ENCODE measurements around the gene TECTB. TPM values are rescaled to one million over a fixed set of nuclear protein-coding genes. Genes with fewer than 3 reads are reported as not detected.
A peak's percentile ranks its signal among the peaks of the same experiment; 100 is the strongest.

The TECTB gene
- total and polyA plus RNA-seq, 5 donors, result not detected

DNA sequence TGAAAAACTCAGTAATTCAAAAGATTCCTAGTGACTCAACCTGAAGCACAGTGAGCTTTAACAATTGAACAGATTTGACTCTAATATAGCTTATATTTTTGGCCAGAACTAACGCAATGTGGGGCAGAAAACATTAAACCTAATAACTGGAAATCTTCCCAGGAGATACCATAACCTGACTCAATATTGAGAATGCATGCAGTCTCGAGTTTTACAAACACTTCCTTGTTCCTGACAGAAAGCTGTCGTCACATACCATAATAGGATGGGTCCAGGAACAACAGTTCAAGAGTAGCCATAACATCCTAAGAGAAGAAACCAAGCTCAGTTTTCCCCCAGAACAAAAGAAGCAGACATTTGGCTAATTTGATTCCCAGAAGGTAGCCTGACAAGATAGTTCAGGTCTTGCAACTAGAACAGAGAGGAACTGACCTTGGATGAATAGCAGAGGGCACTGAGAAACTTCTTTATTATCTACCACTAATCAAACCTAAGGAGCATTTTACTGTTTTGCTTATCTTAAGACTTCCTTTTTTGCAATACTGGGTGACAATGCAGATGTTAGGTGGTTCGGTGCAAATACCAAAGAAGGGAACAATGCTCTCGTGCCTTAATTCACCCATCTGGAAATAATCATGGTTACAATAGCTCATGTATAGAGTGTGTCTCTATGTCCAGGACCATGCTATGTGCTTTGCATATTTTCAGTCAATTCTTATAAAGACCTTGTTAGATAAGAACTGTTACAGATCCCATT is 52.1 kb downstream of the TECTB start:
- Histone ChIP-seq H3K4me3 (ENCODE audit: low read length) (no peak overlapping the region), H3K9me3 (ENCODE audit: control insufficient read depth, low read length) (no peaks in the 10 kb centered on the region), H3K27me3 (ENCODE audit: control insufficient read depth, insufficient read depth) (no peaks in the 10 kb centered on the region), H3K27ac (ENCODE audit: low read length) (no peak overlapping the region), H3K4me1 (ENCODE audit: control insufficient read depth, insufficient read depth, low read length) (no peaks in the 10 kb centered on the region)
- no peak for DNase-seq
- intact Hi-C loops (cut with DNase I), result loop anchor here in 1 of 4 donors (10.0 kb wide), 1 partner anchor 90 kb away; no protein-coding TSS in a partner anchor
- no peak for ATAC-seq
- 34% methylated on average over 5 of the region's 5 CpGs for WGBS

DNA sequence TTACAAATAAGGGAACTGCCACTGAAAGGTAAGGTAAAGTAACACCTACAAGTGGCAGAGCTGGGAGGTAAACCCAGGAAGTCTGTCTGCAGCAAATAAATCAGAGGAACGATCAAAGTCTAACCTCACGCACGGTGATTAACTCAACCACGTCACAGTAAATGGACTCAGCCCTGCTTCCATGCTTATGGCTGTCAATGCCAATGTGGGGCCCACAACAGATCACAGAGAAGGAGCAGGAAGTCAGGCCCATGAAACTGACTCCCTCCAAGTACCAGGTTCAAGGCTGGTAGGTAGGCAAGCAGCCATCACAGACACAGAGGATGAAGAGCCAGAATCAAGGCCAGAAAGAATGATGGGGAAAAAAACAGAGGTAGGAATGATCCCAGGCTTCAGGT is 52.7 kb downstream of the TECTB start:
- intact Hi-C loops (cut with DNase I), result loop anchor here in 1 of 4 donors (10.0 kb wide), 1 partner anchor 89 kb away; no protein-coding TSS in a partner anchor
- H3K27ac ChIP-seq (ENCODE audit: low read length), result no peak overlapping the region
- H3K9me3 ChIP-seq (ENCODE audit: control insufficient read depth, low read length), result no peaks in the 10 kb centered on the region
- no peak for ATAC-seq
- no peak for DNase-seq
- no peaks in the 10 kb centered on the region for H3K27me3 ChIP-seq (ENCODE audit: control insufficient read depth, insufficient read depth)
- H3K4me3 ChIP-seq (ENCODE audit: low read length), result no peak overlapping the region
- H3K4me1 ChIP-seq (ENCODE audit: control insufficient read depth, insufficient read depth, low read length), result no peaks in the 10 kb centered on the region
- 82% methylated on average over 4 of the region's 4 CpGs for WGBS

DNA sequence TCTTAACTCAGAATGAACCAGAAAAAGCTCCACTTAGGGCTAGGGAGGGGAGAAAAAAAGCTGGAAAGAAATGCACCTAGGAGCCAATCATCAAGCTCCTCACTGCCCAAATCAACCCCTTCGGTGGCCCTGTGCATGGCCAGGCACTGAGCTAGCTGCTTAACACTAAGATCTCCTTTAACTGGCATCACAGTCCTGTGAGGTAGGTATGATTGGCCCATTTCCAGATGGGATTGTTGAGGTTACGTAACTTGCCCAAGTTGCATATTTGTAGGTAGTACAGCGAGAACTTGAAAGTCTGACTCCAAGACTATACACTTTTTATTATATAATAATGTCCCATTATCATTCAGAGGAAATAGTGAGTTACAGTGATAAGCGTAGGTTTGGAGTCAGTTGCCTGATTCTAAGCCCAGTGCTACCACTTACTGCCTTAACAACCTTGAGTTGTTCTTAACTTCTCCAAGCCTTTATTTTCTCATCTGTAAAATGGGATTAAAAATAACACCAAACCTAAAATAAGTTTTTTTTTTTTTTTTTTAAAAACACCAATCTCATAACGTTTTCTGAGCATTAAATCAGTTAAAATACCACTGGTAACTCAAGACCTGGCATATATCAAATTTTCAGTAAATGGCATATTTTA is 53.5 kb downstream of the TECTB start:
- ATAC-seq (no peak), DNase-seq (no peak)
- intact Hi-C loops (cut with DNase I), result loop anchor here in 1 of 4 donors (10.0 kb wide), 1 partner anchor 88 kb away; no protein-coding TSS in a partner anchor
- H3K4me1 ChIP-seq (ENCODE audit: control insufficient read depth, insufficient read depth, low read length), result no peaks in the 10 kb centered on the region
- 77% methylated on average over 5 of the region's 5 CpGs for WGBS
- H3K27me3 ChIP-seq (ENCODE audit: control insufficient read depth, insufficient read depth), result no peaks in the 10 kb centered on the region
- H3K27ac ChIP-seq (ENCODE audit: low read length), result no peak overlapping the region
- H3K9me3 ChIP-seq (ENCODE audit: control insufficient read depth, low read length), result no peaks in the 10 kb centered on the region
- H3K4me3 ChIP-seq (ENCODE audit: low read length), result no peak overlapping the region

DNA sequence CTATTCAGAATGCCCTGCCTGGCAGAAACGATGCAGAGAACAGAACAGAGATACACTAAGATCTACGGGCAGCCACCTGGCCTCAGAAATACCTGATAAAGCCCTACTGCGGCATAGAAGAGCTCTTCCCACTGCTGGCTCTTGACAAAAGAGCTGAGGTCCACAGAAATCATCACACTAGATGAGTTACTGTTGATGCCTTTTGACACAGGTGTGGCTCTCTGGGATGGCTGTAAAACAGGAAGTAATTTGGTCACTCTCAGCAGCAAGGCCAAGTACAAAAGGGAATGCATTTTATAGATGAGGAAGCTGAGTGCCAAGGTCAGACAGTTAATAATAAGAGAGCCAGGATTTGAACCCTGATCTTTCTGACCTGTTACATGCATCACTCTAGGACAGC is 55.8 kb downstream of the TECTB start:
- no peaks in the 10 kb centered on the region for H3K9me3 ChIP-seq (ENCODE audit: control insufficient read depth, low read length)
- 85% methylated on average over 3 of the region's 3 CpGs for WGBS
- no peaks in the 10 kb centered on the region for H3K4me1 ChIP-seq (ENCODE audit: control insufficient read depth, insufficient read depth, low read length)
- no peaks in the 10 kb centered on the region for H3K27me3 ChIP-seq (ENCODE audit: control insufficient read depth, insufficient read depth)
- H3K4me3 ChIP-seq (ENCODE audit: low read length), result no peak overlapping the region
- H3K27ac ChIP-seq (ENCODE audit: low read length), result no peak overlapping the region
- ATAC-seq (no peak), DNase-seq (no peak)
- intact Hi-C loops (cut with DNase I), result loop anchor here in 1 of 4 donors (10.0 kb wide), 1 partner anchor 86 kb away; no protein-coding TSS in a partner anchor

DNA sequence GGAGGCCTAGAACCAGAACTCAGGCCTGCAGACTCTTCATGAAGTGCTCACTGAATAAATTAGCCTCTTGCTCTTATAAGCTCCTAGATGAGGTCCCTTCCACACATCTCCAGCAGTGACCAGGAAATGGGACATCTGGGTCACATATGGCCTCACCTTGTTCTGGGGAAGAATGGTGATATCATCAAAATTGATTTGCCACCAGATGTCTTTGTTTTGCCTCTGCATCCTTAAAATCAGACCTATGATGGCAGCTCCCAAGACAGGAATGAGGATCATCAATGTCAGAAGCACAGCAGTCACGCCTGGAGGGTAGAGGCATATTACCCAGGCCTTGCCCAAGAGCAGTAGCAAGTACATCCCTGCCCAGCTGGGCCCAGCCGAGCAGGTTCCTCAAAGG is 57.4 kb downstream of the TECTB start:
- Histone ChIP-seq H3K4me3 (ENCODE audit: low read length) (no peak overlapping the region), H3K9me3 (ENCODE audit: control insufficient read depth, low read length) (no peaks in the 10 kb centered on the region), H3K27ac (ENCODE audit: low read length) (no peak overlapping the region), H3K4me1 (ENCODE audit: control insufficient read depth, insufficient read depth, low read length) (no peaks in the 10 kb centered on the region), H3K27me3 (ENCODE audit: control insufficient read depth, insufficient read depth) (no peaks in the 10 kb centered on the region)
- intact Hi-C loops (cut with DNase I), result no loop called here
- WGBS, result 86% methylated on average over 2 of the region's 2 CpGs
- DNase-seq (no peak), ATAC-seq (no peak)

DNA sequence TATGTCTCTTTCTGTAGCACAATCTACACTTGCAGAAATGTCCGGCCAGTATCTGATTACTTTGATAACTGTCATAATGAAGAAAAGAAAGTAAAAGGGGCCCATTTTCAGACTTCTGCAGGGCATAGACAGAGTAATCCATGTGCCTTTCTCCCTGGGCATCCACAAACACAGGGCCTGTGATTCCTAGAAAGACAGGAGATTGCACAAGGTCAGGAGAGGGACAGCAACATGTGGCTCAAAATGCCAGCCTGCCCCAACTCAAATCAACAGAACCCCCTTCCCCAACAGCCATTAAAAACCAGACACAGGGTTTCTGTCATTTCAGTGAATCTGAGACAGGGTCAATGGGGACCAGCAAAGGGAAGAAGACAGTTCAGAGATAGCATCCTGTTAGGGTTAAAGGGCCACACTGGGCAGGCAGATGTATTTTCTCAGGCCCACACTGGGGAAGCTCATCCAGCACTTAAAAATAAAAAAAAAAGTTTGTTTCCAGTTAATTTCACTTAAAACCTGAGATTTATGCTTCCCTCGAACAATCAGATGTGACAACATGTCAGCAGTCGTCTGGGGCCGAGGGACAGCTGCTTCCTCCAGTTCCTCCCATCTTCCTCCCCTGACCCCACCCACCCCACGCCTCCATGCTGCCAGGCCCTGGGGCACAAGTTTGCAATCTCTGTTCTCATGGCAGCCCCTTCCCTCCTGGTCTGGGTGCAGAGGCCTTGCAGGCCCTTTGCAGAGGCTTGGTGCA is 60.0 kb downstream of the TECTB start:
- Histone ChIP-seq H3K4me1 (ENCODE audit: control insufficient read depth, insufficient read depth, low read length) (no peaks in the 10 kb centered on the region), H3K9me3 (ENCODE audit: control insufficient read depth, low read length) (no peaks in the 10 kb centered on the region), H3K4me3 (ENCODE audit: low read length) (no peak overlapping the region), H3K27ac (ENCODE audit: low read length) (no peak overlapping the region), H3K27me3 (ENCODE audit: control insufficient read depth, insufficient read depth) (no peaks in the 10 kb centered on the region)
- ATAC-seq, result no peak
- intact Hi-C loops (cut with DNase I), result no loop called here
- no peak for DNase-seq
- 50% methylated on average over 5 of the region's 5 CpGs for WGBS

DNA sequence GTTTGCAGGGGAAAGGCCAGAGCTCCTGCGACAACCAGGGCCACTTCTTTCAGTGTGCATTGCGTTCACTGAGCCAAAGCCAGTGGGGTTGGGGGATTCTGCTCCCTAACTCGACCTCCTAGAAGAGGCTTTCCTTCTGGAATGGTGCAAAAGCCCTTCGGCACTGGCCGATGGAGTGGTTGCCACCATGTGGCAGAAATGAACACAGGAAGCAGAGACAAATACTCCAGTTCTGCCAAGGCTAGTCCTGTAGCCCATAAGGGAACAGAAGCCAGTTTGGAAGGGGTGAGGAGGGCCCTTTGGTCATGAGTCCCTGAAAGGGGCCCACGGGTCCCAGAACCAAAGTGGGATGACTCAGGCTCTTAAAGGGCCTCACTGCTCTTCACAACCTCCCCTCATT is 61.1 kb downstream of the TECTB start:
- Histone ChIP-seq H3K27ac (ENCODE audit: low read length) (no peak overlapping the region), H3K27me3 (ENCODE audit: control insufficient read depth, insufficient read depth) (no peaks in the 10 kb centered on the region), H3K4me3 (ENCODE audit: low read length) (no peak overlapping the region), H3K4me1 (ENCODE audit: control insufficient read depth, insufficient read depth, low read length) (no peaks in the 10 kb centered on the region), H3K9me3 (ENCODE audit: control insufficient read depth, low read length) (no peaks in the 10 kb centered on the region)
- WGBS, result 81% methylated on average over 6 of the region's 6 CpGs
- DNase-seq (no peak), ATAC-seq (peak in 1 of 2 donors; percentile 38)
- intact Hi-C loops (cut with DNase I), result no loop called here

DNA sequence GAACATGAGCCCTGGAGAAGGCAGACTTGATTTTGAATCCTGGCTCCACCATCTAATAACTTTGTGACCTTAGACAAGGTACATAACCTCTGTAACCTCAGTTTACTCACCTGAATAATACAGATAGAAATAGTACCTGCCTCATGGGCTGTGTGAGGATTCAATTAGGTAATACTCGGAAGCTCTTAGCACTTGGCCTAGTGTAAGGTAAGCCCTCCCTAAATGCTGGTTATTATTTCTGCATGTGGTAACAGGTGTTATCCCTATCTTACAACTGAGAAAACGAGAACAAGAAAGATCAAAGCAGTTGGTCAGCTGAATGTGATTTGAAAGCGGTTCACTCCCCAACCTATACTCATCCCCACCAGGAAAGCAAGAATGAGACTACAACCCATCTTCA is 62.0 kb downstream of the TECTB start:
- no peak overlapping the region for H3K4me3 ChIP-seq (ENCODE audit: low read length)
- 83% methylated on average over 3 of the region's 3 CpGs for WGBS
- no peak for ATAC-seq
- no peaks in the 10 kb centered on the region for H3K9me3 ChIP-seq (ENCODE audit: control insufficient read depth, low read length)
- H3K27me3 ChIP-seq (ENCODE audit: control insufficient read depth, insufficient read depth), result no peaks in the 10 kb centered on the region
- intact Hi-C loops (cut with DNase I), result no loop called here
- no peak for DNase-seq
- no peaks in the 10 kb centered on the region for H3K4me1 ChIP-seq (ENCODE audit: control insufficient read depth, insufficient read depth, low read length)
- no peak overlapping the region for H3K27ac ChIP-seq (ENCODE audit: low read length)

DNA sequence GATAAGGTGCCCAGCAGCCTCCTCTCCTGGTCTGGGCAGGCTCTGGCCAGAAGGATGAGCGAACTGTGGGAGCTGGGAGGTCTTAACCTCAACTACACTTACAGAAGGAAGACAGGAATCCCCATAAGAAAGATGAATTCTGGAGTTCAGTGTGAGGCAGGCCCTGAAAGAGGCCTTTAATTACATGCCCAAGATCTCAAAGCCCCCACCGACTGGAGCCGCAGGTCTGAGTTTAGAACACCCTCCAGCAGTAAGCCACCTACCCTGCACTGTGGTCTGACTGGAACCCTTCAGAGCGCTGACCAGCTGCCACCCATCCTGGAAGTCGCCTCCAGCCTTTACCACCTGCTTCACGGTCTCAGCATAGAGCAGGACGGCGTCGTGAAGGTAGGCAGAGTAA is 62.5 kb downstream of the TECTB start:
- ATAC-seq (no peak), DNase-seq (no peak)
- intact Hi-C loops (cut with DNase I), result no loop called here
- H3K27ac ChIP-seq (ENCODE audit: low read length), result no peak overlapping the region
- H3K9me3 ChIP-seq (ENCODE audit: control insufficient read depth, low read length), result no peaks in the 10 kb centered on the region
- H3K4me1 ChIP-seq (ENCODE audit: control insufficient read depth, insufficient read depth, low read length), result no peaks in the 10 kb centered on the region
- no peak overlapping the region for H3K4me3 ChIP-seq (ENCODE audit: low read length)
- 92% methylated on average over 9 of the region's 9 CpGs for WGBS
- H3K27me3 ChIP-seq (ENCODE audit: control insufficient read depth, insufficient read depth), result no peaks in the 10 kb centered on the region

DNA sequence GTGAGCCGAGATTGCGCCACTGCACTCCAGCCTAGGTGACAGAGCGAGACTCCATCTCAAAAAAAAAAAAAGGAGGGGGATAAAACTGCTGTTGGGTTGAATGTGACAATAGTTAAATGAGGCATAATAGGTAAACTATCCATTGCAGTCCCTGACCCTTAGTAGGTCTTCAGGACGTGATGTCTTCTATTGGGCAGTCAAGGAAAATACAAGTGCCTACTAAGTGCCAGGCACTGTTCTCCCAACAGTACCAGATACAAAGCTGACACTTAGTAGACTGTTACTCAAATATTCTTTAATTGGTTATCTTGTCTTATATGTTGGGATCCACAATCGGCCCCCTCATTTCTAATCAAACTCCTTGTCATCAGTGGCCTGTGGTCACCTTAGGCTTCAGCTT is 63.6 kb downstream of the TECTB start:
- Histone ChIP-seq H3K27ac (ENCODE audit: low read length) (no peak overlapping the region), H3K4me3 (ENCODE audit: low read length) (no peak overlapping the region), H3K27me3 (ENCODE audit: control insufficient read depth, insufficient read depth) (no peaks in the 10 kb centered on the region), H3K9me3 (ENCODE audit: control insufficient read depth, low read length) (no peaks in the 10 kb centered on the region), H3K4me1 (ENCODE audit: control insufficient read depth, insufficient read depth, low read length) (no peaks in the 10 kb centered on the region)
- no peak for ATAC-seq
- intact Hi-C loops (cut with DNase I), result no loop called here
- 83% methylated on average over 5 of the region's 5 CpGs for WGBS
- no peak for DNase-seq
